DLD1 (cell line): Measurements from ENCODE around the gene SLC19A2.
"Not testable (repeated sequence)": the region's sequence is repeated elsewhere in the genome, so short reads cannot be mapped to it uniquely, and the experiment has no call there.

Experiments used
- in situ Hi-C: cut with HindIII; loops from 2 replicates; pipeline ENCODE4 v1.10.0; 2017; ENCODE audit warnings: low sequenced_read_pairs

The SLC19A2 gene

DNA sequence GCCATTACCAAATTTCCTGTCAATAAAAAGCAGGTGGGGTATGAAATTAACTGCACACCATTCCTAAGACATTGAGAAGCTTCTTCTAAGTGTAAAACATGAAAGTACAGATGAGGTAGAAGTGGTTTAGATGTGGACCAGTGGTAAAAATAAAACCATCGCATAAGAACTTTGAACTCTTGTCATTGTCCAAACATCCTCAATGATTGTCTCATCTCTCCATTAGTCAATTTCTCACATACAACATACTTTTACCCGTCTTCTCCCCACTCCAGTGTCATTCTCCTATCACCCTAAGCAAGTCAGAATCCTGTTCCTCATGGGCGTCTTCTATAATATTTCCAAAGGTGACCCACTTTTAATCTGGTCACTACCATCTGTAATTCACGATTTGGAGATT lies 24.3 kb upstream of the SLC19A2 start:
- in situ Hi-C loops, result no loop called here

GRCh38 chr1:169509354-169509753 lies 23.6 kb upstream of the SLC19A2 start:
- in situ Hi-C loops, result no loop called here

GRCh38 chr1:169508432-169509338 lies 22.9 kb upstream of the SLC19A2 start:
- in situ Hi-C loops, result no loop called here

GRCh38 chr1:169507413-169507812 lies 21.7 kb upstream of the SLC19A2 start:
- in situ Hi-C loops, result no loop called here

DNA sequence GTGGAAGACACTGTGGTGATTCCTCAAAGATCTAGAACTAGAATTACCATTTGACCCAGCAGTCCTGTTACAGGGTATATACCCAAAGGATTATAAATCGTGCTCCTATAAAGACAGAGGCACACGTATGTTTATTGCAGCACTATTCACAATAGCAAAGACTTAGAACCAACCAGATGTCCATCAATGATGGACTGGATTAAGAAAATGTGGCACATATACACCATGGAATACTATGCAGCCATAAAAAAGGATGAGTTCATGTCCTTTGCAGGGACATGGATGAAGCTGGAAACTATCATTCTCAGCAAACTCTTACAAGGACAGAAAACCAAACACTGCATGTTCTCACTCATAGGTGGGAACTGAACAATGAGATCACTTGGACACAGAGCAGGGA lies 17.9 kb upstream of the SLC19A2 start:
- in situ Hi-C loops, result not testable (repeated sequence)

DNA sequence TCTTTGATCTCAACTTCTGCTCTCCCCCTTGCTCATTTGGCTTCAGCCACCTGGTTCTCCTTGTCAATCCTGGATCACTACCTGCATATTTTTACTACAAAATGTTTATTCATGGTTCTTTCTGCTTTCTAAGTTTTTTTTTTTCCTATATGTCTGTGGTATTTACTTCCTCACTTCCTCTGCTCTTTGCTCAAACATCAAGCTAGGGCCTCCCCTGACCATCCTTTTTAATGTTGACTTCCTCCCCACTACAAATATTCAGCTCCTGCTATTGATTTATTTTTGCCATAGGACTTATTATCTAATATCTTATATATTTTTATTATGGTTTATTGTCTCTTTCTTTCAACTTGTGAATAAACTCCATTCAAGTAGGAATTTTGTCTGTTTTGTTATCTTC lies 14.1 kb upstream of the SLC19A2 start:
- in situ Hi-C loops, result no loop called here

DNA sequence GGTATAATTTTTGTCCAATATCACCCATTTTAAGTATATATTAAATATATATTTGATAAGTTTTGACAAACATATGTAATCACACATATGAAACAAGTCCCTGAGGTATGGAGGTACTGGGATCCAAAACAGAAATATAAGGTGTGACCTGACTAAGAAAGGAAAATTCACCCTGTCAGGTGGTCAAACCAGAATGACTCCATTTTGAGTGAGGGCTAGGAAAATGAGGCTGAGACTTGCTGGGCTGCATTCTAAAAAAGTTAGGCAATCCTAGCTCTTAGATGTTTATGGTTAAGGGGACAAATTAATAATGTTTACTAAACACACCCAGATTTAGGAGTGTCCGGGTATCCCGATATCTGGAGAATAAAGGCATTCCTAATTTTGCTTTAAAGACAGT lies 11.6 kb upstream of the SLC19A2 start:
- in situ Hi-C loops, result no loop called here

GRCh38 chr1:169495916-169496315 lies 10.2 kb upstream of the SLC19A2 start:
- in situ Hi-C loops, result no loop called here

GRCh38 chr1:169495046-169495775 lies 9.5 kb upstream of the SLC19A2 start:
- in situ Hi-C loops, result no loop called here

DNA sequence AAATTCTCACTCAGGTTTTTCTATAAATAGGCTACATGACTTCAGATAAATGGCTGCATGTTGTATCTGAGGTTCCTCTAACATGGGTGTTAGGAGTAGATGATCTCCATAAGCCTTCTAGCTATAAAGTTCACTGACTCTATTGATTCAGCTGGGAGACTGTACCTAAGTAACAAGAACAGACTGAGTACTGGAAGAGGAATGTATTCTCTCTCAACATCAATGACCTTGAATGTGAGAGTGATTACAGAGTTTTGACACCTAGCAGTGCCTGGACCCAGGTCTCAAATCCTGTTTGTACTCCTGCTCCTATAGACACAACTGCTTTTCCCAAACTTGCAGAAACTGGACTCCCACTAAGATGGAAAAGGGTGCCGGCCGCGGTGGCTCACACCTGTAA lies 8.6 kb upstream of the SLC19A2 start:
- in situ Hi-C loops, result no loop called here

- in situ Hi-C loops, result no loop called here
Observed at GRCh38 chr1:169493251-169493650, 7.5 kb upstream of the SLC19A2 start.

- in situ Hi-C loops, result no loop called here
Observed at GRCh38 chr1:169491845-169492281, 6.1 kb upstream of the SLC19A2 start.

- in situ Hi-C loops, result no loop called here
Observed at GRCh38 chr1:169488157-169488556, 2.4 kb upstream of the SLC19A2 start.

DNA sequence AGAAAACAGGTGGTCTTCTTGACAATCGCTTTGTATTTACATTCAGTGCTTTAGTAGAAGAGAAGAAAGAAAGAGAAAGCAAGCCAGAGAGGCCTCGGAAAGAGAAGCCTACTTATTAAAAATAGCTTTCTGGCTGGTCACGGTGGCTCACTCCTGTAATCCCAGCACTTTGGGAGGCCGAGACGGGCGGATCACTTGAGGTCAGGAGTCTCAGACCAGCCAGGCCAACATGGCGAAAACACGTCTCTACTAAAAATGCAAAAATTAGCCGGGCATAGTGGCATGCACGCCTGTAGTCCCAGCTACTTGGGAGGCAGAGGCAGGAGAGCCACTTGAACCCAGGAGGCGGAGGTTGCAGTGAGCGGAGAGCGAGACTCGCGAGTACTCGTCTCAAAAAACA lies 1.8 kb upstream of the SLC19A2 start:
- in situ Hi-C loops, result no loop called here

DNA sequence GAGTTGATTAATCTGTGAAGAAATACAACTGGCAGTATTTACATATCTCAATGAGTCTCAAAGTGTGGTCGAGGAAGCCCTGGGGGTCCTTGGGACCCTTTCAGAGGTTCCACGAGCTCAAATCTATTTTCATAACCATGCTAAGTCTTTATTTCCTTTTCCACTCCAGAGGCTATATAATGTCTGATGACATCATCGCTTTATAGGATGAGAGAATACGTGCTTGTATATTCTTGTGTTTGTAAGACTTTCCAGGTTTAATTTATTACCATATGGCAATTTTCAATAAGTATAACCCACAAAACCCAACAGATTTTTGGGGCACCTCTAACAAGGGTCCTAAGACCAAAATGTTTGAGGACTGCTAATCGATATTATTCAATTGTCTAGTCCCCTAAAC lies 1.4 kb upstream of the SLC19A2 start:
- in situ Hi-C loops, result no loop called here

DNA sequence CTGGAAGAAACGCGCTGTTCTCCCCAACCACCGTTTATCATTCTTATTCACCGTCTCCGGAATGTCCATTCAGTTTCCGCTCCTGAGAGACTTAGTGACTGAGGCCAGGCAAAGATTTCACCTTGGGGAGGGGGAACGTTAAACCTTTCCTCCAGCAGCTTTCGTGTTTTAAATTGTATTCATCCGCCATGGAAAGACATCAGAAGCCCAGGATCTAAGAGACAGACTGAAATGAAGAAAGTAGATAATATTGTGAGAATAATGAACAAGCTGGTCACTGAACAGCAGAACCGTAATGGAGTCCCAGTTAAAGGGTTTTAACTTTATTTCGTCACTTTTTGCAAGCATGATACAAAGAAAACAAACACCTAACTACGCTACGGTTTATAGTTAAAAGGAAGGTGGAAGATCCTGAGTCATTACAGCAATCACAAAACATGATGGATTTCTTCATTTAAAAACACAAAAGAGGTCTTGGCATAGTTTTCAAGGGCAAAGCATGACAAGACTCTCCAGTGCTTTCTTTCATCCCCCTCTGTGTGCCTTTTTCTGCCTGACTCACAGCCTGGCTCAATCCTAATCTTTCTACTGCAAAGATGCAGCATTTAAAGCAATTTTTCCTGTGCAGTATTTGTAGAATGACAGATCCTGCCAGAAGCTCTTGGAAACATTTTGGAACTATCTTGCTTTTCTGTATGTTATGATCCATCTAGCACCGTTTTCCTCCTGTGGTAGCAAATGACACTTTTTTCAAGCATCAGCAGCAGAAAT lies 722 bp upstream of the SLC19A2 start:
- in situ Hi-C loops, result no loop called here

DNA sequence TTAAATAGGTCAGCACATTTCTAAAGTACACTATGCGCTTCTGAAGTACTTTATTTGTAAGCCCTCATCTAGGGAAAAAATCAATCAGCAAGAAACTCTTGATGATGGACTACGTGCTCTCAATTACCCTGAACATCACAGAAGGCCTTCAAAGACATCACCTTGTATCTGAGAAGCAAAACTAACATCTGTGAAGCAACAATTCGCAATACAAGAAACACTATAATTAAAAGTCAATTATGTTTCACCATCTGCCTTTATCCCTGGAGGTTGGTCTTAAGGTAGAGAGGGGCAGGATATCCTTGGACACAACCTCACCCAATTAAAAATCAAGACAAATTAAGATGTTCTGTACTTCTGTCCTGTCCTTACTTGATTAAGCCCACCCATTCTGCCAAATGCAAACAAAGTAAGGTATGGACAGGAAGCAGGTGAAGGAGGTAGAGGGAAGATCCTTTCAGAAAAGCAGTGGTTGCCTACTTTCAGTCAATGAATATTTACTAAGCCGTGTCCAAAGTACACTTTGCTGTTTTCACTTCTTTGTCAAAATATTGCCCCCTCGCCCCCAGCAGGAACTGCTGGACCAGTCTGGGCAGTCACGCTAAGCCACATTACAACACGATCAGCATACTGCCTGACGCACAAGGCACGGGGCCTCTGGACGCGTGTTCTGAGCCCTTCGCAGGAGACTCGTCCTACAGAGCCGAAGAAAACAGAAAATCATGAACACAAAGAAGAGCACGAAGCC lies 887 bp downstream of the SLC19A2 start:
- in situ Hi-C loops, result no loop called here

DNA sequence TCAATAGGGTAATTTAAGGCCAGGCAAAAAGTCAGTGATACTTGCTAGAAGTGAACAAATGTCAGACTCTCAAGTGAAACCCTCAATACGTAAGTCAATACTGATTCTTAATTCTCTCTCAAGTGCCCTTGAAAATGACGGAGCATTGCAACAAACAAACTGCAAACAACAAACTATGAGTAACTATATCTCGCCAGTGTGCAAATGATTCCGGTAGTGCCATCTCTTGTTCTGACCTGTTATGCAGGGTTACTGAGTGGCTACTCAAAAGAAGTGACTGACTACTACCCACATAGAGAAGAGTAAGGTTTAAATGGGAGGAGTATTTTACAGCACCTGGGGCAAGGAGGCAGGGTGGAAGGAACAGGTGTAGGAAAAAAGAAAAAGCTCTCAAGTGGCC lies 1.6 kb downstream of the SLC19A2 start:
- in situ Hi-C loops, result no loop called here

GRCh38 chr1:169483500-169483966 lies 2.2 kb downstream of the SLC19A2 start:
- in situ Hi-C loops, result no loop called here

GRCh38 chr1:169479363-169480066 lies 6.2 kb downstream of the SLC19A2 start:
- in situ Hi-C loops, result no loop called here
